Hematopoietic multipotent progenitor cell (in vitro differentiated cells): Measurements from ENCODE around the gene ATP13A3. TPM values are rescaled to one million over a fixed set of nuclear protein-coding genes. Genes with fewer than 3 reads are reported as not detected.

Source experiments
- DNase-seq, 3 donors: peaks; one replicate each; pipeline ENCODE4 v3.0.0-alpha.2; 2011 to 2015; ENCODE audit warnings: low read depth in 2 of 3, low spot score in 2 of 3
- total RNA-seq: library from RNA; depleted of rRNA; stranded (reverse); fragments of >200 nt; gene quantifications from one replicate; pipeline ENCODE4 v1.2.3, GENCODE V29; 2012

Gene ATP13A3
- total RNA-seq, 1 donor: 19.4 TPM

GRCh38 chr3:194397757-194398312 is 89.0 kb downstream of the ATP13A3 start:
- DNase-seq: peak in 2 of 3 donors; percentile 37 to 40

GRCh38 chr3:194396859-194397756 is 89.7 kb downstream of the ATP13A3 start:
- DNase-seq: peak; percentile 34 to 90 (median 75)

GRCh38 chr3:194396539-194396858 is 90.3 kb downstream of the ATP13A3 start:
- DNase-seq: no peak

GRCh38 chr3:194395778-194396538 is 90.8 kb downstream of the ATP13A3 start:
- DNase-seq: peak; percentile 26 to 66 (median 58)

- no peak for DNase-seq
These were observed 91.6 kb downstream of the ATP13A3 start for GRCh38 chr3:194395212-194395611.

- DNase-seq: no peak
These were observed 94.2 kb downstream of the ATP13A3 start for GRCh38 chr3:194392576-194392975.

GRCh38 chr3:194390835-194391234 is 96.0 kb downstream of the ATP13A3 start:
- DNase-seq: no peak

GRCh38 chr3:194389269-194389668 is 97.5 kb downstream of the ATP13A3 start:
- DNase-seq: no peak

GRCh38 chr3:194387926-194388418 is 98.8 kb downstream of the ATP13A3 start:
- DNase-seq: no peak

GRCh38 chr3:194387276-194387675 is 99.5 kb downstream of the ATP13A3 start:
- DNase-seq: no peak

- no peak for DNase-seq
These were observed 100.2 kb downstream of the ATP13A3 start for GRCh38 chr3:194386648-194387047.

GRCh38 chr3:194386066-194386465 is 100.7 kb downstream of the ATP13A3 start:
- no peak for DNase-seq

- DNase-seq: no peak
These were observed 102.2 kb downstream of the ATP13A3 start for GRCh38 chr3:194384569-194385001.

GRCh38 chr3:194384156-194384555 is 102.6 kb downstream of the ATP13A3 start:
- DNase-seq: no peak

GRCh38 chr3:194383276-194383940 is 103.4 kb downstream of the ATP13A3 start:
- no peak for DNase-seq

GRCh38 chr3:194382892-194383223 is 103.9 kb downstream of the ATP13A3 start:
- DNase-seq: no peak

- DNase-seq: no peak
These were observed 104.5 kb downstream of the ATP13A3 start for GRCh38 chr3:194382196-194382891.

GRCh38 chr3:194381460-194381875 is 105.3 kb downstream of the ATP13A3 start:
- no peak for DNase-seq

- no peak for DNase-seq
These were observed 106.5 kb downstream of the ATP13A3 start for GRCh38 chr3:194380326-194380725.

GRCh38 chr3:194379651-194380050 is 107.2 kb downstream of the ATP13A3 start:
- DNase-seq: no peak
